Right forelimb (tissue), 1 donor: Measurements from ENCODE around the gene CXCL1.

Source experiments
- DNase-seq: peaks from one replicate; pipeline ENCODE4 v3.0.0-alpha.2; 2018

CXCL1 gene

DNA sequence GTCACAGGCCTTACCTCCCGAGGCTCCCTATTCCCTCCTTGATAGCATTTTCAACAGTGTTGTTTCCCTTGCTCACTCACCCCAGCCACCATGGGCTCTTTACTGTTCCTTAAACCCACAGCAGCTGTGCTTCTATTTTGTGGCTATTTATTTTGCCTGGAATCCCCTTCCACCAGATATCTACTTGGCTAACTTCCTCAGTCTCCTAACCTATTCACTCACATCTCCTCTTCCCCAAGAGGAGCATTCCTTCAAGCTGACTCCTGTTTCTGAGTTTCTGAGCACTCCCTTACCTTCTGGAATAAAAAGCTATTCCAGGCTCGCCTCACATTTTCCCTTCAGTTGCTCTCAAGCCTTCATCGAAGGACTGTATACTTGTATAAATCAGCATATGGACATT is 50.5 kb downstream of the CXCL1 start:
- DNase-seq: no peak
